ENCODE results near the gene SYNPR.

Gene SYNPR

GRCh38 chr3:63365671-63366070 is 87.6 kb downstream of the SYNPR start:
- Histone ChIP-seq H3K27me3 (ENCODE audit: control insufficient read depth, insufficient read depth, low read length) (no peaks in the 10 kb centered on the region), H3K4me3 (ENCODE audit: low read length) (no peak overlapping the region), H3K9me3 (ENCODE audit: control insufficient read depth, insufficient read depth, low read length) (no peaks in the 10 kb centered on the region), H3K4me1 (ENCODE audit: control insufficient read depth, insufficient read depth, low read length) (no peaks in the 10 kb centered on the region), H3K27ac (ENCODE audit: low read length) (no peak overlapping the region), H3K36me3 (ENCODE audit: control insufficient read depth, insufficient read depth, low read length) (no peaks in the 10 kb centered on the region)
- DNase-seq (ENCODE audit: low read depth, low spot score) = no peak
- WGBS (ENCODE audit: insufficient coverage, insufficient read length) = no CpG with 5 or more reads among the region's 5 CpGs

DNA sequence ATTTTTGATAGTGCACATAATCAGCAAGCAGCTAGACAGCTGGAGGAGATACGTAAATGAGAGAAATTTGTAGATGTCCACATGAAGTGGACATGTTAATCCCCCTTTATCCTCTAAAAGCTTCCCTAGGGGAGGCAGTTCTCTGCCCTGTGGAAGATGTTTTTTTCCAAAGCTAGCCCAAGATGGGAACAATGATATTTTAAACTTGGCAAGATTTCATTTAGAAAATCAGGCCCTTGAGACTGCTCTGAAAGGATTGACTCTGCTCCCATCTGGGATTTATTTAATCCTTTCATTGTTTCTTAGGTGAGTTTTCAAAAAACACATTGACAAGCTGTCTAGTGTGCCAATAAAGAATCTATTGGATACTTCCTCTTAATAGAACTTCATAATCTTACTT is 92.0 kb downstream of the SYNPR start:
- H3K36me3 ChIP-seq (ENCODE audit: control insufficient read depth, insufficient read depth, low read length) = 0 out of 2 replicates have a peak, but pooled peaks cover 4% of the 10 kb centered on the region
- DNase-seq (ENCODE audit: low read depth, low spot score) = no peak
- H3K9me3 ChIP-seq (ENCODE audit: control insufficient read depth, insufficient read depth, low read length) = peaks cover 4% of the 10 kb centered on the region
- H3K27me3 ChIP-seq (ENCODE audit: control insufficient read depth, insufficient read depth, low read length) = no peaks in the 10 kb centered on the region
- no peak overlapping the region for H3K27ac ChIP-seq (ENCODE audit: low read length)
- WGBS (ENCODE audit: insufficient coverage, insufficient read length) = no CpG with 5 or more reads among the region's 1 CpG
- no peak overlapping the region for H3K4me3 ChIP-seq (ENCODE audit: low read length)
- H3K4me1 ChIP-seq (ENCODE audit: control insufficient read depth, insufficient read depth, low read length) = no peaks in the 10 kb centered on the region

DNA sequence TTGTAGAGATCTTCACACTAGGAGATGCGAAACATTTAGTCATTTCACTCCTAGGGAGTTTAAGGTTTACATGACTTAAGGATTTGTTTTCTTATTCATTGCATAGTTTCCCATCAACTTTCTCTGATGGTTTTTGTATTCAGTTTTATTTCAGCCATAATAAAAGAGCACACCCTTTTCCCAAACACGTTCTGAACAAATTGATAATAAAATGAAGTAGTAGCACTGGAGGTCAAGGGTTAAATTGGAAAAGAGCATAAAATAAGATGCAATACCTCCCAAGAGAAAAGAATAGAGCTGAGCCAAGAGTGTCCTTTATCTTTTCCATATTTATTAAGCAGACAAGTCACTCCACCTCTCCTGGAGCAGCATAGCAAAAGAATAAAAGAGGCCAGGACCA is 104.9 kb downstream of the SYNPR start:
- Histone ChIP-seq H3K36me3 (ENCODE audit: control insufficient read depth, insufficient read depth, low read length) (no peaks in the 10 kb centered on the region), H3K27ac (ENCODE audit: low read length) (no peak overlapping the region), H3K4me3 (ENCODE audit: low read length) (no peak overlapping the region), H3K9me3 (ENCODE audit: control insufficient read depth, insufficient read depth, low read length) (no peaks in the 10 kb centered on the region), H3K27me3 (ENCODE audit: control insufficient read depth, insufficient read depth, low read length) (no peaks in the 10 kb centered on the region), H3K4me1 (ENCODE audit: control insufficient read depth, insufficient read depth, low read length) (no peaks in the 10 kb centered on the region)
- no CpG with 5 or more reads among the region's 2 CpGs for WGBS (ENCODE audit: insufficient coverage, insufficient read length)
- DNase-seq (ENCODE audit: low read depth, low spot score) = no peak

DNA sequence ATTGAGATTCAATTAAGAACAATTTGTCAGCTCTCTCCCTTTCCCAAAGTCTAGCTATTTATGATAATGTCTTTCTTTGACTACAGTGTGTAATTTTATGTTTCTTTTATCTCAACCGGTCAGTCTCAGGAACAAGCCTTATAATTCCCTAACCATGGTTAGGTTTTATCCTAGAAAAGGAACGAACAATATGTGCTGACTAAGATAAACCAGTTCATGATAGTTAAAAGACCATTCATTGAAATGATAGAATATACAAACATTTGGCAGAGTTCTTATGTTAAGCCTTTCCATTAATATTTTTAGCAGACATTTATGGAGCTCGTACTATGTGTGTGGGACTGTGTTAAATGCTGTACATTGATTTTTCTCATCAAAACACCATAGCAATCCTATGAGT is 106.3 kb downstream of the SYNPR start:
- no peak overlapping the region for H3K4me3 ChIP-seq (ENCODE audit: low read length)
- no peaks in the 10 kb centered on the region for H3K36me3 ChIP-seq (ENCODE audit: control insufficient read depth, insufficient read depth, low read length)
- no peak overlapping the region for H3K27ac ChIP-seq (ENCODE audit: low read length)
- H3K27me3 ChIP-seq (ENCODE audit: control insufficient read depth, insufficient read depth, low read length) = no peaks in the 10 kb centered on the region
- H3K4me1 ChIP-seq (ENCODE audit: control insufficient read depth, insufficient read depth, low read length) = no peaks in the 10 kb centered on the region
- WGBS (ENCODE audit: insufficient coverage, insufficient read length) = no CpG with 5 or more reads among the region's 3 CpGs
- H3K9me3 ChIP-seq (ENCODE audit: control insufficient read depth, insufficient read depth, low read length) = no peaks in the 10 kb centered on the region
- no peak for DNase-seq (ENCODE audit: low read depth, low spot score)

DNA sequence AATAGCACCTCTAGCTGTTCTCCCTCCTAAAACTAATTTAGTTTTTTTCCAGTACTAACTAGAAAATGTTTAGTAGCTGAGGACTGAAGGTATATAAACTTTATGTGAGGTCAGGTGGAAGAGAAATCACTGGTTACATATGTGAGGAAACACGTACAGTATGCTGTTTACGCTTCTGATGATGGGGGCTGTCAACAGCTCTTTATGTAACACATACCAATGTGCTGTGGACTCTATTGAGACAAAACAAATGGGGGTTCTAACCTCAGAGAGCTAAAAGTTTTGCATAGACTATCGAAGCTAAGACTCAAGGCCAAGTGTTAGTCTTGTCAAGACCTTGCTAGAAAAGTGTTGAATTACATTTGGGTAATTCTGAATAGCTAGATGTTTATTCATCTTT is 107.5 kb downstream of the SYNPR start:
- Histone ChIP-seq H3K9me3 (ENCODE audit: control insufficient read depth, insufficient read depth, low read length) (no peaks in the 10 kb centered on the region), H3K4me1 (ENCODE audit: control insufficient read depth, insufficient read depth, low read length) (no peaks in the 10 kb centered on the region), H3K36me3 (ENCODE audit: control insufficient read depth, insufficient read depth, low read length) (no peaks in the 10 kb centered on the region), H3K4me3 (ENCODE audit: low read length) (no peak overlapping the region), H3K27me3 (ENCODE audit: control insufficient read depth, insufficient read depth, low read length) (no peaks in the 10 kb centered on the region), H3K27ac (ENCODE audit: low read length) (no peak overlapping the region)
- DNase-seq (ENCODE audit: low read depth, low spot score) = no peak
- WGBS (ENCODE audit: insufficient coverage, insufficient read length) = no CpG with 5 or more reads among the region's 3 CpGs

- WGBS (ENCODE audit: insufficient coverage, insufficient read length) = no CpG with 5 or more reads among the region's 4 CpGs
- Histone ChIP-seq H3K9me3 (ENCODE audit: control insufficient read depth, insufficient read depth, low read length) (no peaks in the 10 kb centered on the region), H3K27me3 (ENCODE audit: control insufficient read depth, insufficient read depth, low read length) (no peaks in the 10 kb centered on the region), H3K27ac (ENCODE audit: low read length) (no peak overlapping the region), H3K4me3 (ENCODE audit: low read length) (no peak overlapping the region), H3K36me3 (ENCODE audit: control insufficient read depth, insufficient read depth, low read length) (no peaks in the 10 kb centered on the region), H3K4me1 (ENCODE audit: control insufficient read depth, insufficient read depth, low read length) (no peaks in the 10 kb centered on the region)
- DNase-seq (ENCODE audit: low read depth, low spot score) = no peak
These were observed 108.5 kb downstream of the SYNPR start for GRCh38 chr3:63386568-63386967.

DNA sequence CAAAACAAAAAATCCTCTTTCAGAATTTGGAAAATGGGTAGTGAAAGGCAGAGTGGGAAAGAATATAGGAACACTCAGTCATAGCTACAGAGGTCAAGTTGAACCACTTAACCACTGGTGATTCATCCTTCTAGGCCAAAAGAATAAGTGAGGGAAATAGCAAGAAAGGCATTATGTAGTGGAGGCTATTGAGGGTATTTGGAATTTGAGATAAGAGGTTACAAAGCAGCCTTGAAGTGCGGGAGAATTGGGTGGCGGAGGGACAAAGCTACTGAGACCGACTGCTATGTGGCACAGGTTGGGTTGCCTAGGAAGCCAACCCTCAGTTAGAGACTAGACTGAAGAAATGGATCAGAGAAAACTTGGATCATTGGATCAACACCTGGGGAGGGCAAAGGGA is 109.5 kb downstream of the SYNPR start:
- no peak for DNase-seq (ENCODE audit: low read depth, low spot score)
- H3K4me1 ChIP-seq (ENCODE audit: control insufficient read depth, insufficient read depth, low read length) = no peaks in the 10 kb centered on the region
- WGBS (ENCODE audit: insufficient coverage, insufficient read length) = 100% methylated on average over 1 of the region's 3 CpGs
- no peaks in the 10 kb centered on the region for H3K9me3 ChIP-seq (ENCODE audit: control insufficient read depth, insufficient read depth, low read length)
- H3K27ac ChIP-seq (ENCODE audit: low read length) = no peak overlapping the region
- no peaks in the 10 kb centered on the region for H3K27me3 ChIP-seq (ENCODE audit: control insufficient read depth, insufficient read depth, low read length)
- H3K4me3 ChIP-seq (ENCODE audit: low read length) = no peak overlapping the region
- no peaks in the 10 kb centered on the region for H3K36me3 ChIP-seq (ENCODE audit: control insufficient read depth, insufficient read depth, low read length)

DNA sequence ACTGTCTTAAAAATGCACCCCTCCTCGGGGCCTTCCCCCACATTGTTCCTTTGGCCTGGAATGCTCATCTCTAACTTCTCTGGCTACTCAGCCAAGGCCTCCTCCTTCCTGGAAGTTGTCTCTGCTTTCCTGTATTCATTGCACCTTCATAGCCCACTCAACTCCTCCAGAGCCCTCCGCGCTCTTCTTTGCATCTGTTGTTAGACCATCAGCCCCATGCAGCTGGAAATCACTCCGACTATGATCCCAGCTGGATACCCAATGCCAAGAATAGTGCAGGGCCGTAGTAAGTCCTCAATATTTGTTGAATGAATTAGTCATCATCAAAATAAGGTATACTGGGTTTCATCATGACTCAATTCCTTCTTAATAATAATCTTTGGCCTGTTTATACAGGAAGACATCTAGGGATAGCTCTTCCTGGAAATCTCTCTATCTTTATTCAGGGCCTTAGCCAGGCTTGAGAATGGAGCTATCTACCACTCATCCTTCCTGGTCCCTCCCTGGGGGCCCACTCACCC is 112.7 kb downstream of the SYNPR start:
- Histone ChIP-seq H3K4me3 (ENCODE audit: low read length) (no peak overlapping the region), H3K27ac (ENCODE audit: low read length) (no peak overlapping the region)
- no CpG with 5 or more reads among the region's 5 CpGs for WGBS (ENCODE audit: insufficient coverage, insufficient read length)

GRCh38 chr3:63395960-63396359 is 117.9 kb downstream of the SYNPR start:
- no CpG with 5 or more reads among the region's 4 CpGs for WGBS (ENCODE audit: insufficient coverage, insufficient read length)
- H3K9me3 ChIP-seq (ENCODE audit: control insufficient read depth, insufficient read depth, low read length) = no peaks in the 10 kb centered on the region
- DNase-seq (ENCODE audit: low read depth, low spot score) = no peak
- H3K27ac ChIP-seq (ENCODE audit: low read length) = no peak overlapping the region
- H3K36me3 ChIP-seq (ENCODE audit: control insufficient read depth, insufficient read depth, low read length) = no peaks in the 10 kb centered on the region
- no peaks in the 10 kb centered on the region for H3K4me1 ChIP-seq (ENCODE audit: control insufficient read depth, insufficient read depth, low read length)
- H3K4me3 ChIP-seq (ENCODE audit: low read length) = no peak overlapping the region
- H3K27me3 ChIP-seq (ENCODE audit: control insufficient read depth, insufficient read depth, low read length) = no peaks in the 10 kb centered on the region

More for the DNA sequence above, 112.7 kb downstream of the SYNPR start:
- no peak for DNase-seq (ENCODE audit: low read depth, low spot score)
- H3K4me1 ChIP-seq (ENCODE audit: control insufficient read depth, insufficient read depth, low read length) = no peaks in the 10 kb centered on the region
- H3K9me3 ChIP-seq (ENCODE audit: control insufficient read depth, insufficient read depth, low read length) = no peaks in the 10 kb centered on the region
- H3K36me3 ChIP-seq (ENCODE audit: control insufficient read depth, insufficient read depth, low read length) = no peaks in the 10 kb centered on the region
- no peaks in the 10 kb centered on the region for H3K27me3 ChIP-seq (ENCODE audit: control insufficient read depth, insufficient read depth, low read length)

GRCh38 chr3:63400246-63400860 is 122.2 kb downstream of the SYNPR start:
- no peak overlapping the region for H3K27ac ChIP-seq (ENCODE audit: low read length)
- no peak overlapping the region for H3K4me3 ChIP-seq (ENCODE audit: low read length)
- no CpG with 5 or more reads among the region's 6 CpGs for WGBS (ENCODE audit: insufficient coverage, insufficient read length)
- no peaks in the 10 kb centered on the region for H3K9me3 ChIP-seq (ENCODE audit: control insufficient read depth, insufficient read depth, low read length)
- no peaks in the 10 kb centered on the region for H3K36me3 ChIP-seq (ENCODE audit: control insufficient read depth, insufficient read depth, low read length)
- H3K4me1 ChIP-seq (ENCODE audit: control insufficient read depth, insufficient read depth, low read length) = no peaks in the 10 kb centered on the region
- DNase-seq (ENCODE audit: low read depth, low spot score) = no peak
- H3K27me3 ChIP-seq (ENCODE audit: control insufficient read depth, insufficient read depth, low read length) = no peaks in the 10 kb centered on the region

GRCh38 chr3:63405882-63406281 is 127.8 kb downstream of the SYNPR start:
- H3K36me3 ChIP-seq (ENCODE audit: control insufficient read depth, insufficient read depth, low read length) = no peaks in the 10 kb centered on the region
- no CpG with 5 or more reads among the region's 3 CpGs for WGBS (ENCODE audit: insufficient coverage, insufficient read length)
- H3K27me3 ChIP-seq (ENCODE audit: control insufficient read depth, insufficient read depth, low read length) = no peaks in the 10 kb centered on the region
- H3K9me3 ChIP-seq (ENCODE audit: control insufficient read depth, insufficient read depth, low read length) = no peaks in the 10 kb centered on the region
- H3K4me3 ChIP-seq (ENCODE audit: low read length) = no peak overlapping the region
- H3K4me1 ChIP-seq (ENCODE audit: control insufficient read depth, insufficient read depth, low read length) = no peaks in the 10 kb centered on the region; the same call in 1 of the 2 replicates
- no peak overlapping the region for H3K27ac ChIP-seq (ENCODE audit: low read length)
- DNase-seq (ENCODE audit: low read depth, low spot score) = no peak

Data from iPS DF 6.9 (cell line).